ENCODE measurements around the gene DAD1.

DAD1 gene

GRCh38 chr14:22524784-22525161 is 64.3 kb downstream of the DAD1 start:
- DNase-seq (ENCODE audit: low read depth): no peak
- TF ChIP-seq CTCF (IDR thresholded peaks at IDR 0.05; ENCODE audit: control insufficient read depth, extremely low read depth, insufficient read depth): no peak
- H3K4me3 ChIP-seq (ENCODE audit: low read depth, low read length): no peak overlapping the region

GRCh38 chr14:22524115-22524783 is 64.8 kb downstream of the DAD1 start:
- no peak for DNase-seq (ENCODE audit: low read depth)
- no peak for TF ChIP-seq CTCF (IDR thresholded peaks at IDR 0.05; ENCODE audit: control insufficient read depth, extremely low read depth, insufficient read depth)
- no peak overlapping the region for H3K4me3 ChIP-seq (ENCODE audit: low read depth, low read length)

- TF ChIP-seq CTCF (IDR thresholded peaks at IDR 0.05; ENCODE audit: control insufficient read depth, extremely low read depth, insufficient read depth): no peak
- no peak overlapping the region for H3K4me3 ChIP-seq (ENCODE audit: low read depth, low read length)
- DNase-seq (ENCODE audit: low read depth): no peak
These were observed 65.7 kb downstream of the DAD1 start for GRCh38 chr14:22523283-22523682.

GRCh38 chr14:22522466-22522957 is 66.5 kb downstream of the DAD1 start:
- TF ChIP-seq CTCF (IDR thresholded peaks at IDR 0.05; ENCODE audit: control insufficient read depth, extremely low read depth, insufficient read depth): no peak
- no peak for DNase-seq (ENCODE audit: low read depth)
- no peak overlapping the region for H3K4me3 ChIP-seq (ENCODE audit: low read depth, low read length)

GRCh38 chr14:22521449-22522239 is 67.4 kb downstream of the DAD1 start:
- no peak for DNase-seq (ENCODE audit: low read depth)
- no peak overlapping the region for H3K4me3 ChIP-seq (ENCODE audit: low read depth, low read length)
- no peak for TF ChIP-seq CTCF (IDR thresholded peaks at IDR 0.05; ENCODE audit: control insufficient read depth, extremely low read depth, insufficient read depth)

- TF ChIP-seq CTCF (IDR thresholded peaks at IDR 0.05; ENCODE audit: control insufficient read depth, extremely low read depth, insufficient read depth): no peak
- H3K4me3 ChIP-seq (ENCODE audit: low read depth, low read length): no peak overlapping the region
- DNase-seq (ENCODE audit: low read depth): no peak
These were observed 68.2 kb downstream of the DAD1 start for GRCh38 chr14:22520796-22521195.
